ENCODE results near the gene MLIP.

DNA sequence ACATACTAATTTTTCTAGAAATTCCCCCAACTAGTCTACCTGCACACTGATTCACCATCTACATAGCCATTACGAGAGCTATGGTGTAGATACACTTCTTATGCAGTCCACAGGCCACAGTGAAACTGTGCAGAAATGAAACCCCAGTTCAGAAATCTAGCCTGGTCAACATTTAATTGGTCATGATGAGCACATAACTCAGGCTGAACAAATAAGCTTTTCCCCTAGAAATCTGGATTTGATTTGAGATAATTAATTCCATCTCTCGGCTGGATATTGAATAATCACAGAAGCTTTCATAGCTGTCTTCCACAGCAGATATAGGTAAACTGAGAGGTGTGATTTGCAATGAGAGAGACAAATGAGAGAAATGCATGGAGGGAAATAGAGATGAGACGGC is 174.4 kb downstream of the MLIP start:
- TF ChIP-seq POLR2A (IDR thresholded peaks at IDR 0.05) (no peak), POLR2AphosphoS5 (IDR thresholded peaks at IDR 0.05) (no peak), EP300 (IDR thresholded peaks at IDR 0.05; ENCODE audit: low read depth) (no peak)
- TF ChIP-seq, protein P1, sequence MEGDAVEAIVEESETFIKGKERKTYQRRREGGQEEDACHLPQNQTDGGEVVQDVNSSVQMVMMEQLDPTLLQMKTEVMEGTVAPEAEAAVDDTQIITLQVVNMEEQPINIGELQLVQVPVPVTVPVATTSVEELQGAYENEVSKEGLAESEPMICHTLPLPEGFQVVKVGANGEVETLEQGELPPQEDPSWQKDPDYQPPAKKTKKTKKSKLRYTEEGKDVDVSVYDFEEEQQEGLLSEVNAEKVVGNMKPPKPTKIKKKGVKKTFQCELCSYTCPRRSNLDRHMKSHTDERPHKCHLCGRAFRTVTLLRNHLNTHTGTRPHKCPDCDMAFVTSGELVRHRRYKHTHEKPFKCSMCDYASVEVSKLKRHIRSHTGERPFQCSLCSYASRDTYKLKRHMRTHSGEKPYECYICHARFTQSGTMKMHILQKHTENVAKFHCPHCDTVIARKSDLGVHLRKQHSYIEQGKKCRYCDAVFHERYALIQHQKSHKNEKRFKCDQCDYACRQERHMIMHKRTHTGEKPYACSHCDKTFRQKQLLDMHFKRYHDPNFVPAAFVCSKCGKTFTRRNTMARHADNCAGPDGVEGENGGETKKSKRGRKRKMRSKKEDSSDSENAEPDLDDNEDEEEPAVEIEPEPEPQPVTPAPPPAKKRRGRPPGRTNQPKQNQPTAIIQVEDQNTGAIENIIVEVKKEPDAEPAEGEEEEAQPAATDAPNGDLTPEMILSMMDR (IDR thresholded peaks at IDR 0.05), result no peak
